SIG-M5 treated with dmso at 0.1 percent for 504 hours (cell line): Measurements from ENCODE around the gene TOM1L1.

Source experiments
- DNase-seq: peaks from one replicate; lab custom pipeline; 2025; ENCODE audit not compliant: unreplicated experiment; lab: John Stamatoyannopoulos, UW

Gene TOM1L1

GRCh38 chr17:54990118-54990517 is 89.5 kb downstream of the TOM1L1 start:
- no peak for DNase-seq

GRCh38 chr17:54991567-54991966 is 90.9 kb downstream of the TOM1L1 start:
- no peak for DNase-seq

GRCh38 chr17:54992797-54993639 is 92.4 kb downstream of the TOM1L1 start:
- DNase-seq: peak; percentile 73

GRCh38 chr17:54996441-54996840 is 95.8 kb downstream of the TOM1L1 start:
- no peak for DNase-seq

- DNase-seq: no peak
These were observed 101.8 kb downstream of the TOM1L1 start for GRCh38 chr17:55002458-55002857.

GRCh38 chr17:55004484-55004883 is 103.8 kb downstream of the TOM1L1 start:
- DNase-seq: no peak

- DNase-seq: peak; percentile 31
These were observed 104.9 kb downstream of the TOM1L1 start for GRCh38 chr17:55005520-55005919.
